ENCODE results near the gene ACSBG1. TPM values are rescaled to one million over a fixed set of nuclear protein-coding genes. Genes with fewer than 3 reads are reported as not detected.
"Not testable (repeated sequence)": the region's sequence is repeated elsewhere in the genome, so short reads cannot be mapped to it uniquely, and the experiment has no call there.

Gene ACSBG1
- total RNA-seq, 1 donor from 2014 or later = not detected

DNA sequence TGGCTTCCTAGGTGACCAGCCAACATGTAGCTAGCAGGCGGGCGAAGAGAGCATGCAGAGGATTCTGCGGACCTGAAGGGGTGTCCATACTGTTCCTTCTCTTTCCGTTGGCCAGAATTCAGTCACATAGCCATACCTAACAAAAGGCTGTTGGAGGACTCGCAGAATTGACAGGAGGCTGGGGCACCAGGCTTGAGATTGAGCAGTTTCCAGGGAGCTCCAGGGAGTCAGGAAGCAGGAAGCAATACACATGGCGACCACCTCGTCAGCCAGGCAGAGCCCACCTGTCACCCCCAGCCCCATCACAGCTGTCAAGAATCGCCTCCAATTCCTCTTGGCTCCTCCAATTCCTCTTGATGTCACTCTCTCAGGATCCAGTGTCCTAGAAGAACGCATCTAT lies 16.8 kb upstream of the ACSBG1 start:
- Mint-ChIP-seq H3K27ac (no peak overlapping the region), H3K4me1 (ENCODE audit: low read depth) (no peaks in the 10 kb centered on the region), H3K27me3 (peaks cover 6% of the 10 kb centered on the region), H3K4me3 (ENCODE audit: low read depth) (no peak overlapping the region), H3K36me3 (ENCODE audit: insufficient read depth) (no peaks in the 10 kb centered on the region), H3K9me3 (ENCODE audit: low read depth) (no peaks in the 10 kb centered on the region)
- no peak for DNase-seq (ENCODE audit: low spot score, unreplicated experiment)
- TF ChIP-seq, protein P1, sequence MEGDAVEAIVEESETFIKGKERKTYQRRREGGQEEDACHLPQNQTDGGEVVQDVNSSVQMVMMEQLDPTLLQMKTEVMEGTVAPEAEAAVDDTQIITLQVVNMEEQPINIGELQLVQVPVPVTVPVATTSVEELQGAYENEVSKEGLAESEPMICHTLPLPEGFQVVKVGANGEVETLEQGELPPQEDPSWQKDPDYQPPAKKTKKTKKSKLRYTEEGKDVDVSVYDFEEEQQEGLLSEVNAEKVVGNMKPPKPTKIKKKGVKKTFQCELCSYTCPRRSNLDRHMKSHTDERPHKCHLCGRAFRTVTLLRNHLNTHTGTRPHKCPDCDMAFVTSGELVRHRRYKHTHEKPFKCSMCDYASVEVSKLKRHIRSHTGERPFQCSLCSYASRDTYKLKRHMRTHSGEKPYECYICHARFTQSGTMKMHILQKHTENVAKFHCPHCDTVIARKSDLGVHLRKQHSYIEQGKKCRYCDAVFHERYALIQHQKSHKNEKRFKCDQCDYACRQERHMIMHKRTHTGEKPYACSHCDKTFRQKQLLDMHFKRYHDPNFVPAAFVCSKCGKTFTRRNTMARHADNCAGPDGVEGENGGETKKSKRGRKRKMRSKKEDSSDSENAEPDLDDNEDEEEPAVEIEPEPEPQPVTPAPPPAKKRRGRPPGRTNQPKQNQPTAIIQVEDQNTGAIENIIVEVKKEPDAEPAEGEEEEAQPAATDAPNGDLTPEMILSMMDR (IDR thresholded peaks at IDR 0.05; ENCODE audit: unreplicated experiment) = no peak

DNA sequence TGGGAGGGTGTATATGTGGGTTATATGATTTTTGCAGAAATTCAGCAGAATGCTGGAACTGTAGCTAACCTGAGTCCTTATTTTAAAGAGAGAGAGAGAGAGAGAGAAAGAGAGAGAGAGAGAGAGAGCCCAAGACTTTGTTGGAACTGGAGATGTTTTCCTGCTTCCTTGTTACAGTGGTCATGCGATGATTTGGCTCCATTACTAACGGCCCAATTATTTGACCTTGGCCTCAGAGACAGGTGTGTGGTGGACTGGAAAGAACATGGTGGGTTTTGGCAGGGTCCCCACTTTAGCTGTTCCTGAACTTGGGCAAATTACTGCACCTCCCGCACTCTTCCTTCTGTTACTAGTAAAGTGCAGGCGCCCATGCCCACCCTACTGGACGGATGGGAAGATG lies 14.8 kb upstream of the ACSBG1 start:
- TF ChIP-seq, protein P1 (IDR thresholded peaks at IDR 0.05; ENCODE audit: unreplicated experiment) = no peak
- no peak overlapping the region for H3K4me3 Mint-ChIP-seq (ENCODE audit: low read depth)
- DNase-seq (ENCODE audit: low spot score, unreplicated experiment) = no peak
- peaks cover 5% of the 10 kb centered on the region for H3K4me1 Mint-ChIP-seq (ENCODE audit: low read depth)
- H3K36me3 Mint-ChIP-seq (ENCODE audit: insufficient read depth) = no peaks in the 10 kb centered on the region
- H3K27ac Mint-ChIP-seq = no peak overlapping the region
- peaks cover 6% of the 10 kb centered on the region for H3K27me3 Mint-ChIP-seq
- no peaks in the 10 kb centered on the region for H3K9me3 Mint-ChIP-seq (ENCODE audit: low read depth)

DNA sequence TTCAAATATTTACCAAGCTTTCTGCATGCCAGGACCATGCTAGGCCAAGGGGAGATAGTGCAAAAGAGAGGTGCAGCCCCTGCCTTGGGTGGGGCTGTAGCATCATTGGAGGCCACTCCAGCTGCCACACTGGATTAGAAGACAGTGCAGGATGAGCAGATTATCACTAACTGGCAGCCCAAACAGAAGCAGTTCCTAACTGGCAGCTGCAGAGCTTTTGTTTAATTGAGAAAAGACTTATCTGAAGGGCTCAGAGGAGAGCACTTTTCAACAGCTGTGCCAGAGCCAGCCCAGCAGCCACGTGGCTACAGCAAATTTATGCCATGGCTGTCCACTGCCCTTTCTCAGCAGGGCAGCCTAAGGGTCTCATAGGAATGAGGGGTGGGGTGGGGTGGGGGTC lies 13.5 kb upstream of the ACSBG1 start:
- no peak overlapping the region for H3K27ac Mint-ChIP-seq
- H3K27me3 Mint-ChIP-seq = peaks cover 6% of the 10 kb centered on the region
- no peak overlapping the region for H3K4me3 Mint-ChIP-seq (ENCODE audit: low read depth)
- DNase-seq (ENCODE audit: low spot score, unreplicated experiment) = no peak
- H3K9me3 Mint-ChIP-seq (ENCODE audit: low read depth) = no peaks in the 10 kb centered on the region
- no peaks in the 10 kb centered on the region for H3K36me3 Mint-ChIP-seq (ENCODE audit: insufficient read depth)
- TF ChIP-seq, protein P1 (IDR thresholded peaks at IDR 0.05; ENCODE audit: unreplicated experiment) = no peak
- H3K4me1 Mint-ChIP-seq (ENCODE audit: low read depth) = peaks cover 9% of the 10 kb centered on the region

DNA sequence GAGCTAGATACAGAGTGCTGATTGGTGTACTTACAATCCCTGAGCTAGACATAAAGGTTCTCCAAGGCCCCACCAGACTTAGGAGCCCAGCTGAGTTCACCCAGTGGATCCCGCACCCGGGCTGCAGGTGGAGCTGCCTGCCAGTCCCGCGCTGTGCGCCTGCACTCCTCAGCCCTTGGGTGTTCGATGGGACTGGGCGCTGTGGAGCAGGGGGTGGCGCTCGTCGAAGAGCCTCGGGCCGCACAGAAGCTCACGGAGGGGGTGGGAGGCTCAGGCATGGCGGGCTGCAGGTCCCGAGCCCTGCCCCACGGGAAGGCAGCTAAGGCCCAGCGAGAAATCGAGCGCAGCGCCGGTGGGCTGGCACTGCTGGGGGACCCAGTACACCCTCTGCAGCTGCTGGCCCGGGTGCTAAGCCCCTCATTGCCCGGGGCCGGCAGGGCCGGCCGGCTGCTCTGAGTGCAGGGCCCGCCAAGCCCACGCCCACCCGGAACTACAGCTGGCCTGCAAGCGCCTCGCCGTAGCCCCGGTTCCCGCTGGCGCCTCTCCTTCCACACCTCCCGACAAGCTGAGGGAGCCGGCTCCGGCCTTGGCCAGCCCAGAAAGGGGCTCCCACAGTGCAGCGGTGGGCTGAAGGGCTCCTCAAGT lies 11.7 kb upstream of the ACSBG1 start:
- not testable (repeated sequence) for H3K4me3 Mint-ChIP-seq (ENCODE audit: low read depth); H3K36me3 Mint-ChIP-seq (ENCODE audit: insufficient read depth); H3K9me3 Mint-ChIP-seq (ENCODE audit: low read depth); H3K27me3 Mint-ChIP-seq; H3K27ac Mint-ChIP-seq; H3K4me1 Mint-ChIP-seq (ENCODE audit: low read depth); DNase-seq (ENCODE audit: low spot score, unreplicated experiment)

DNA sequence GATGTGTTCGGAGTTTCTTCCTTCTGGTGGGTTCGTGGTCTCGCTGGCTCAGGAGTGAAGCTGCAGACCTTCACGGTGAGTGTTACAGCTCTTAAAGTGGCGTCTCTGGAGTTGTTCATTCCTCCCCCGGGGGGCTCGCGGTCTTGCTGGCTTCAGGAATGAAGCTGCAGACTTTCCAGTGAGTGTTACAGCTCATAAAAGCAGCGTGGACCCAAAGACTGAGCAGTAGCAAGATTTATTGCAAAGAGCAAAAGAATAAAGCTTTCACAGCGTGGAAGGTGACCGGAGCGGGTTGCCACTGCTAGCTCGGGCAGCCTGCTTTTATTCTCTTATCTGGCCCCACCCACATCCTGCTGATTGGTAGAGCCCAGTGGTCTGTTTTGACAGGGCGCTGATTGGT lies 11.0 kb upstream of the ACSBG1 start:
- not testable (repeated sequence) for DNase-seq (ENCODE audit: low spot score, unreplicated experiment); H3K4me3 Mint-ChIP-seq (ENCODE audit: low read depth); H3K27me3 Mint-ChIP-seq; H3K9me3 Mint-ChIP-seq (ENCODE audit: low read depth); H3K36me3 Mint-ChIP-seq (ENCODE audit: insufficient read depth); H3K4me1 Mint-ChIP-seq (ENCODE audit: low read depth); H3K27ac Mint-ChIP-seq

DNA sequence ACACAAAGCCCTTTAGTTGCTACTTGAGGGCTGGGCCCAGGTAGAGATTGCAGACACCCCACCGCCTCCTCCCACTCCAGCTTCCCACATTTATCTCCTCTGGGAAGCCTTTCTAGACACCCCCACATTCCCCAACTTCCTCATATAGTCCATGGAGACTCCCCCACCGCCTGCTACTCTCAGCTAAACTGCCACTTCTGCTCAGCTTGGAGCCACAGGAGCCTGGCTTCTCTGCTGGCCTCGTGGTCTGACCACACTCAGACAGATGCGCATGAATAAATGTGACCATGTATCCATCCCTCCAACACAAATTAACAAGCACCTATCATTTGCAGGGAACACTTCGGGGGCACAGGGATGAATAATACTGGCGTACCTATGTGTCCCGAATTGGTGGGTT lies 10.5 kb upstream of the ACSBG1 start:
- Mint-ChIP-seq H3K27ac (no peak overlapping the region), H3K4me1 (ENCODE audit: low read depth) (peaks cover 9% of the 10 kb centered on the region), H3K36me3 (ENCODE audit: insufficient read depth) (no peaks in the 10 kb centered on the region), H3K9me3 (ENCODE audit: low read depth) (no peaks in the 10 kb centered on the region), H3K4me3 (ENCODE audit: low read depth) (no peak overlapping the region), H3K27me3 (peaks cover 3% of the 10 kb centered on the region)
- no peak for DNase-seq (ENCODE audit: low spot score, unreplicated experiment)
- TF ChIP-seq, protein P1 (IDR thresholded peaks at IDR 0.05; ENCODE audit: unreplicated experiment) = no peak
